Measurements from ENCODE around the gene DOHH.

Gene DOHH

GRCh38 chr19:3469638-3470499 lies 30.6 kb downstream of the DOHH start:
- TF ChIP-seq, protein P1, sequence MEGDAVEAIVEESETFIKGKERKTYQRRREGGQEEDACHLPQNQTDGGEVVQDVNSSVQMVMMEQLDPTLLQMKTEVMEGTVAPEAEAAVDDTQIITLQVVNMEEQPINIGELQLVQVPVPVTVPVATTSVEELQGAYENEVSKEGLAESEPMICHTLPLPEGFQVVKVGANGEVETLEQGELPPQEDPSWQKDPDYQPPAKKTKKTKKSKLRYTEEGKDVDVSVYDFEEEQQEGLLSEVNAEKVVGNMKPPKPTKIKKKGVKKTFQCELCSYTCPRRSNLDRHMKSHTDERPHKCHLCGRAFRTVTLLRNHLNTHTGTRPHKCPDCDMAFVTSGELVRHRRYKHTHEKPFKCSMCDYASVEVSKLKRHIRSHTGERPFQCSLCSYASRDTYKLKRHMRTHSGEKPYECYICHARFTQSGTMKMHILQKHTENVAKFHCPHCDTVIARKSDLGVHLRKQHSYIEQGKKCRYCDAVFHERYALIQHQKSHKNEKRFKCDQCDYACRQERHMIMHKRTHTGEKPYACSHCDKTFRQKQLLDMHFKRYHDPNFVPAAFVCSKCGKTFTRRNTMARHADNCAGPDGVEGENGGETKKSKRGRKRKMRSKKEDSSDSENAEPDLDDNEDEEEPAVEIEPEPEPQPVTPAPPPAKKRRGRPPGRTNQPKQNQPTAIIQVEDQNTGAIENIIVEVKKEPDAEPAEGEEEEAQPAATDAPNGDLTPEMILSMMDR (IDR thresholded peaks at IDR 0.05; ENCODE audit: control insufficient read depth, extremely low read depth, insufficient read depth) = no peak
- DNase-seq (ENCODE audit: low read depth) = no peak
- H3K4me3 ChIP-seq (ENCODE audit: low read depth, low read length) = no peak overlapping the region

GRCh38 chr19:3468211-3468610 lies 32.3 kb downstream of the DOHH start:
- TF ChIP-seq, protein P1 (IDR thresholded peaks at IDR 0.05; ENCODE audit: control insufficient read depth, extremely low read depth, insufficient read depth) = no peak
- no peak overlapping the region for H3K4me3 ChIP-seq (ENCODE audit: low read depth, low read length)
- DNase-seq (ENCODE audit: low read depth) = no peak

- H3K4me3 ChIP-seq (ENCODE audit: low read depth, low read length) = no peak overlapping the region
- no peak for DNase-seq (ENCODE audit: low read depth)
- TF ChIP-seq, protein P1 (IDR thresholded peaks at IDR 0.05; ENCODE audit: control insufficient read depth, extremely low read depth, insufficient read depth) = no peak
Measured at GRCh38 chr19:3467437-3468198, 32.9 kb downstream of the DOHH start.

- no peak overlapping the region for H3K4me3 ChIP-seq (ENCODE audit: low read depth, low read length)
- DNase-seq (ENCODE audit: low read depth) = no peak
- TF ChIP-seq, protein P1 (IDR thresholded peaks at IDR 0.05; ENCODE audit: control insufficient read depth, extremely low read depth, insufficient read depth) = no peak
Measured at GRCh38 chr19:3466635-3467034, 33.8 kb downstream of the DOHH start.

- TF ChIP-seq, protein P1 (IDR thresholded peaks at IDR 0.05; ENCODE audit: control insufficient read depth, extremely low read depth, insufficient read depth) = no peak
- H3K4me3 ChIP-seq (ENCODE audit: low read depth, low read length) = no peak overlapping the region
- DNase-seq (ENCODE audit: low read depth) = no peak
Measured at GRCh38 chr19:3465552-3465951, 34.9 kb downstream of the DOHH start.

DNA sequence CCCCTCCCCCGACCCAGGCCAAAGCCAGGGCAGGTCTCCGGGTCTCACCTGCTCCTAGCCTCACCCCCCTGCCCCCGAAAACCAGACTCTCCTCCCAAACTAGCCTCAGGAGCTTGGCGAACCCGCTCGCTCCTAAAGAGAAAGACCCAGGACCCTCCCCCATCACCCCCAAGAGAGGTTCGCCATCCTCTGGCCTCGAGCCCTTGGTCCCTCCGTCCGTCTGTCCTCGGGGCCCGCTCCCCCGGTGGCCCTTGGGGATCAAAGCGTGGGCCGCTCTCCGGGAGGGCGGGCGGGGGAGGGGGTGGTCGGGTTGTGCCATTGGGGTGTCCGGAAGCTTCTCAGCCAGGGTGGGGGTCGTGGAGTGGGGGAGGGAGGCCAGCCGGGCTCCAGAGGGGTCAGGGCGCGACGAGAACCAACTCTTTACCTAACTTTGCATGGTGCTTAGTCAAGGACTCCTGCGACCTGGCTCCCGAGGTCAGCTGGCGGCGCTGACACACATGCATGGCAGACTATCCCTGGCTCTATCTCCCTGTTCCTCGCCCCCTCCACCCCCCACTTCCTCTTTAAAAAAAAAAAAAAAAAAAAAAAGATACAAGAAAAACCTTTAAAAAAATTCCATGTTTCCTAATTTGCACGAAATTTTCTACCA lies 35.8 kb downstream of the DOHH start:
- H3K4me3 ChIP-seq (ENCODE audit: low read depth, low read length) = no peak overlapping the region
- TF ChIP-seq, protein P1 (IDR thresholded peaks at IDR 0.05; ENCODE audit: control insufficient read depth, extremely low read depth, insufficient read depth) = no peak

More for the DNA sequence above, 35.8 kb downstream of the DOHH start:
- DNase-seq (ENCODE audit: low read depth) = no peak

All from LNCaP clone FGC (cell line).